Progenitor cell of endocrine pancreas (in vitro differentiated cells): ENCODE measurements around the gene VIPR1. TPM values are rescaled to one million over a fixed set of nuclear protein-coding genes. Genes with fewer than 3 reads are reported as not detected.

ENCODE experiments used
- DNase-seq: peaks from one replicate; pipeline ENCODE4 v3.0.0; 2021; ENCODE audit warnings: low spot score; ENCODE audit not compliant: unreplicated experiment
- H3K27ac Mint-ChIP-seq: 2 replicates; pipeline ENCODE4 v1.8.0; 2021; ENCODE audit warnings: mild to moderate bottlenecking, moderate library complexity, mixed read lengths
- H3K27me3 Mint-ChIP-seq: 2 replicates; pipeline ENCODE4 v1.8.0; 2021; ENCODE audit warnings: mixed read lengths
- H3K36me3 Mint-ChIP-seq: 2 replicates; pipeline ENCODE4 v1.8.0; 2022; ENCODE audit warnings: mixed read lengths; ENCODE audit not compliant: insufficient read depth
- H3K4me1 Mint-ChIP-seq: 2 replicates; pipeline ENCODE4 v1.8.0; 2021; ENCODE audit warnings: low read depth, mixed read lengths
- H3K4me3 Mint-ChIP-seq: 2 replicates; pipeline ENCODE4 v1.8.0; 2021; ENCODE audit warnings: low read depth, mild to moderate bottlenecking, moderate library complexity, mixed read lengths
- H3K9me3 Mint-ChIP-seq: 2 replicates; pipeline ENCODE4 v1.8.0; 2021; ENCODE audit warnings: low read depth, mixed read lengths
- CTCF ChIP-seq: fragments of 200-600 bp; sonication (generic); IDR thresholded peaks from one replicate; pipeline ENCODE4 v1.5.0; 2021; ENCODE audit warnings: antibody characterized with exemption, mild to moderate bottlenecking; ENCODE audit not compliant: unreplicated experiment
- long read RNA-seq: library from polyadenylated mRNA; unstranded; transcript quantifications from one replicate; pipeline ENCODE4 v2.0.0, GENCODE V29; 2020
- total RNA-seq: library from RNA; stranded (reverse); gene quantifications from 2 replicates; pipeline ENCODE4 v1.2.1, GENCODE V29; 2021

Gene VIPR1, protein sequence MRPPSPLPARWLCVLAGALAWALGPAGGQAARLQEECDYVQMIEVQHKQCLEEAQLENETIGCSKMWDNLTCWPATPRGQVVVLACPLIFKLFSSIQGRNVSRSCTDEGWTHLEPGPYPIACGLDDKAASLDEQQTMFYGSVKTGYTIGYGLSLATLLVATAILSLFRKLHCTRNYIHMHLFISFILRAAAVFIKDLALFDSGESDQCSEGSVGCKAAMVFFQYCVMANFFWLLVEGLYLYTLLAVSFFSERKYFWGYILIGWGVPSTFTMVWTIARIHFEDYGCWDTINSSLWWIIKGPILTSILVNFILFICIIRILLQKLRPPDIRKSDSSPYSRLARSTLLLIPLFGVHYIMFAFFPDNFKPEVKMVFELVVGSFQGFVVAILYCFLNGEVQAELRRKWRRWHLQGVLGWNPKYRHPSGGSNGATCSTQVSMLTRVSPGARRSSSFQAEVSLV
- 5.8 and 6.8 TPM in 2 replicates for total RNA-seq
- long read RNA-seq: 0 reads

DNA sequence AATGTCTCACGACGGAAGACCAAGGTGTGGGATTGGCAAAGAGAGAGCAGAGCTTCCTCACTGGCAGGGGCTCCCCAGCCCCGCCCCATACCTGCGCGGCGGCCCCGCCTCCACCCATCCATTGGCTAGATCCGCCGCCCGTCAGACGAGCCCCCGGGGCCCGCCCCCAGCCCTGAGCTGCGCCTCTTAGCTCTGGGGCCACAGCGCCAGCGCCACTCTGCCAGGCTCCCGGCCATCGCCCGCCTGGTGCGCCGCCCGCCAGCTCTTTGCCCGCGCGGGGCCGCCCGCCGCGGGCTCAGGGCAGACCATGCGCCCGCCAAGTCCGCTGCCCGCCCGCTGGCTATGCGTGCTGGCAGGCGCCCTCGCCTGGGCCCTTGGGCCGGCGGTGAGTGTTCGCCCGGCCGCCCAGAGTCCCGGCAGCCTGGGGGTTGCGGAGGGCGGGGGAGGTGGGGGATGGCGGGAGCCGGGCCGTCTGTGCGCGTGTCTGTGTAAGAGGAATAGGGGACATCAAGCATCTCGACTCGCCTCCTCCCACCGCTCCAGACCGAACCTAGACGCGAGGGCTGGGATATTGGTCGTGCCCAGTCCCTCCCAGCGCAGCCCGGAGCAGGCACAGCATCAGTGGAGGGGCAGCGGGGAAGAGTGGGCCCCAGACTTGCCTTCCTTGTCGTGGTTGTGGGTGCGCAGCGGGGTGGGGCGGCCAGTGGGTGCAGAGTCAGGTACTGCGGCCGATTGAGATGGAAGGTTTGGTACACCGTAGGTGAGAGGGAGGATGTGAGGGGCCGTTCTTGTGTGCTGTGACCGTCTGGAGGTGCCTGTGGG is at the start of gene VIPR1:
TSS of gene VIPR1 (plus strand) at position 215 of the 822 bp plus-strand sequence. CDS start at position 308, 93 bp downstream.
- Mint-ChIP-seq H3K27ac (no peak within 1 kb of the TSS), H3K27me3 (peaks cover 64% of the 10 kb centered on the region), H3K9me3 (no peaks in the 10 kb centered on the region), H3K36me3 (no peaks in the 10 kb centered on the region), H3K4me1 (peaks cover 6% of the 10 kb centered on the region), H3K4me3 (peak within 1 kb of the TSS; percentile 82)
- DNase-seq: peak; percentile 86
- TF ChIP-seq CTCF: no peak

GRCh38 chr3:42456211-42456610 is 46.2 kb upstream of the VIPR1 start:
- H3K4me3 Mint-ChIP-seq: no peak overlapping the region
- H3K27me3 Mint-ChIP-seq: no peaks in the 10 kb centered on the region
- no peak overlapping the region for H3K27ac Mint-ChIP-seq
- H3K4me1 Mint-ChIP-seq: no peaks in the 10 kb centered on the region
- no peak for DNase-seq
- H3K36me3 Mint-ChIP-seq: no peaks in the 10 kb centered on the region
- H3K9me3 Mint-ChIP-seq: no peaks in the 10 kb centered on the region
- TF ChIP-seq CTCF: no peak

DNA sequence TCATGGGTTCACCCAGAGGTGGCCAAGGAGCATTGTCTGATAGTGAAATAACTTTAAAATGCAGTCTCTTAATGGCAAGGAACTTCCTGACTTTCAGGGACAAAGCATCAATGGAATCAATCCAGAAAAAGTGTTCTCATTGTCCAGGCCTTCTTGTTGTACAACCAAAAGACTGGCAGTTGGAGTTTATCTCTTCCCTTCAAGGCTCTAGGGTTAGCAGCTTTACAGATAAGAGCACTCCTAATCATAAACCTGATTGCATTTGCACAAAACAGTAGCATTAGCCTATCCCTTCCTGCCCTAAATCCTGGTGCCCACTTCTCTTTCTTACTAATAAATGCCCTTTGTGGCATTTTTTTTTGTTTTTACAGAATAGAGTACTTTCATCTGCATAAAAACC is 43.3 kb upstream of the VIPR1 start:
- H3K4me3 Mint-ChIP-seq: no peak overlapping the region
- no peak for TF ChIP-seq CTCF
- no peaks in the 10 kb centered on the region for H3K36me3 Mint-ChIP-seq
- H3K27ac Mint-ChIP-seq: no peak overlapping the region
- H3K27me3 Mint-ChIP-seq: no peaks in the 10 kb centered on the region
- H3K4me1 Mint-ChIP-seq: no peaks in the 10 kb centered on the region
- H3K9me3 Mint-ChIP-seq: no peaks in the 10 kb centered on the region
- DNase-seq: no peak

DNA sequence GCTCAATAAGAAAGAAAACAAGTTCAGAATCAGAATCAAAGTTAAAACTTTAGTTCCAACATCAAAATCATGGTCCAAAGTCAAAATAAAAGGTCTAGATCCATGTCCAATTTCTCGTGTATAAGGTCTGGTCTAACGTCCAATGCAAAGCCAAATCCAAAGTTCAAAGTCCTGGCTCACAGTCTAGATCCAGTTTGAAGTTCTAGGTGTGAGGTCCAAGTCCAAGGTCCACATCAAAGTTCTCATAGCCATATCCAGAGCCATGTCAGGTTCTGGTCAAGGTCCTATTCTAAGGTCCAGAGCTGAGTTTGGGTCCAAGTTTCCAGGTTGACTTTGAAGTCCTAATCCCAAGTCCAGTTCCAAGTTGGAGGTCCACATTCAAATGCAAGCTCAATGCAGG is 40.7 kb upstream of the VIPR1 start:
- Mint-ChIP-seq H3K27me3 (no peaks in the 10 kb centered on the region), H3K36me3 (no peaks in the 10 kb centered on the region), H3K4me3 (no peak overlapping the region), H3K9me3 (peaks cover 4% of the 10 kb centered on the region), H3K4me1 (no peaks in the 10 kb centered on the region), H3K27ac (no peak overlapping the region)
- no peak for DNase-seq
- no peak for TF ChIP-seq CTCF

DNA sequence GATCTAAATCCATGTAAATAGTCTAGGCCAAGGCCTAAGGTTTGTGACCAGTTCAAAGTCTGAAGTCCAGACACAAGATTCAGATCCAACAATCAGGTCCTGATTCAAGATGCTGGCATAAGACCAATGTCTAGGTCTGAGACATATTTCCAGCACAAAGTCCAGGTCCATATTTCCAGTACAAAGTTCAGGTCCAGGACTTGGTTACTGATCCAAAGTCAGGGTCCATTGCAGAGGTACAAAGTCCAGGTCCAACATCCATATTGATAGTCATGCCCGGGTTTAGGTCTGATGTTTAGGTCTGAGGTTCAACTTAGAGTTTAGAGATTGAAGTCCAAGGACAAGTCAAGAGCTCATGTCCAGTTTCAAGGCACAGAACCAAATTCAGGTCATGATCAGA is 39.4 kb upstream of the VIPR1 start:
- Mint-ChIP-seq H3K9me3 (peaks cover 4% of the 10 kb centered on the region), H3K4me1 (no peaks in the 10 kb centered on the region), H3K36me3 (no peaks in the 10 kb centered on the region), H3K27me3 (no peaks in the 10 kb centered on the region), H3K4me3 (no peak overlapping the region), H3K27ac (no peak overlapping the region)
- TF ChIP-seq CTCF: no peak
- no peak for DNase-seq
